GM21360 (cell line): ENCODE data around the gene CAMTA1.

Experiments
- ATAC-seq: cut with Tn5 transposase; IDR thresholded peaks from one replicate; pipeline ENCODE4 v1.9.1; 2021; ENCODE audit warnings: mild to moderate bottlenecking, moderate library complexity; ENCODE audit not compliant: unreplicated experiment

Gene CAMTA1

GRCh38 chr1:6951536-6951935 is 166.3 kb downstream of the CAMTA1 start:
- ATAC-seq, result no peak

DNA sequence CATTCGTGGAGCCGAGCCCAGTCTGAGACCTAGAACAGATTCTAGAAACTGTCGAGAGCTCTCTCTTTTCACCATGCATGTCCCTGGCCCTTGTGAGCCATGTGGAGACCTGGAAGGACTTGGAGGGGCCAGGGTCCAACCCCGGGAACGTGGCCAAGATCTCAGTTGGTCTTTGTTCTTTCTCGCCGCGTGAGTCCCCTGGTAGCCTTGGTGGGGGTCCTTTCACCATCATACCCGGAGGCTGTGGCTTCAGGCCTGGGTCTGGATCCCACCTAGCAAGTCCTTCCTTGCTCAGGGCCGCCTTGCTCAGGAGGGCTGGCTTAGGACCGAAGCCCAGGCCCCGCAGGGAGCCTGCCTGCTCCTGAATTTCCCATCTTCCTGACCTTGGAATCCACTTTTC is 168.0 kb downstream of the CAMTA1 start:
- no peak for ATAC-seq

DNA sequence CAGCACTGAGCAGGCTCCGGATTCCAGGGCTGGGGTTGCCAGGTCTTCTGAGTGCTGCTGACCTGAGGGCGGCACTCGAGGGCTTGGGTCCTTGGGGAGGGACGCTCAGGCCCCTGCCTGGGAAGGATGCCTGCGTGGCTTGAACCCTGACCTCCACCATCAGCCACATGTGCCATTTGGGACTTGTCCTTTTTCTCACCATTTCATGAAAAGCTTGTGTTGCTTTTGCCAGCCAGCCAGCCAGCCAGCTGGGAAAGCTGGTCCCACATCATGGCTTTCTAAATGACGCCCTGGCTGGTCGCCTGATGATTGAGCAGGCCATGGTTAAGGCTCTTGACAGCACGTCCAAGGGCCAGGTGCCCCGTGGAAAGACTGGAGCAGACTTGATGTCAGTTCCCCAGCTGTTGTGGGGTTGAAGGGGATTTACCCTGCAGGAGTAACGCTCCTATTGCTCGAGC is 168.7 kb downstream of the CAMTA1 start:
- ATAC-seq, result no peak

DNA sequence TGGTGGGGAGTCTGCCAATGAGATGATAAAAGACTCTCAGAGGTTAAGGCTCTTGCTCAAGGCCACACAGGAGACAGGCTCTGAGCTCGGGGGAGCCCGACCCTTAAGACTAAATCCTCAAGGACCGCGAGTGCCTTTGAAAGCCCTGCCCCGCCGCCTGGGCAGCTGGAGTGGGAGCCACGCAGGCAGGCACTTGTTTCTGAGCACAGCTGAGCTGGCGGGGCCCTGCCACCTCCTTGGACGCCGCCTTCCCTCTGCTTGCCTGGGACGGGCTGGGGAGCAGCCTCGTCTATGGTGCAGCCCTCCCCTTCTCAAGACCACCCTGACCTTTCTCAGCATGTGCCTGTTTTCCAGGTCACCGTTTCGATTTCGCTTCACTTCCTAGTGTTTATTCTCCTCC is 169.3 kb downstream of the CAMTA1 start:
- ATAC-seq, result no peak

GRCh38 chr1:6955357-6956094 is 170.3 kb downstream of the CAMTA1 start:
- ATAC-seq, result no peak

DNA sequence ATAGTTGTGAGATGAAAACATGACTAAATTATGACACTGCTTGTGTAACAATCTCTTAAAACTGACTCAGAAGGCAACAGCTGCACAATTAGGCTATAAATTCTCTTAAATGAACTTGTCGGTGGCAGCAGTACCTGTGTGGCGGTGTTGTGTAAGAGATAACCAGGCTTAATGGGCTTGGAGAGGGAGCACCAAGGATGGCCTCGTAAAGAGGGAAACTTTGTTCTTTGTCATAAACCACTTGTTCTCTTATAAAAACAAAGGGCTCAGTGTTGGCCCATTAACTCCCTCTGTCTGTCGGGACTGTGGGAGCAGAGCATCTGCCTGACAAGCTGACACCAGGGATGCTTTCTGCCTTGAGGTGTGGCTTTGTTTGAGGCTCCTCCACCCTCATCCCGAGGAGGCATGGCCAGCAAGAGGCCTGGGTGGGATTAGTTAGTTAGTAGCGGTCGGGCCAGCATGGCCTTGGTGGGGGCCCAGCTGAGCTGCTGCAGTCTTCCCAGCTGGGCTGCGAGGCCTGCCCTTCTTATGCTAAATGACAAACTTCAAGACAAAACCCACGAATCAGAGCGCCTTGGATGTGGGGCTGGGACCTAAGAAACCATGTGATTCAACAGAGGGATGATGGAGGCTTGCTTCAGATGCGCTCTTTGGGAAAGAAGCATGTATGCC is 171.4 kb downstream of the CAMTA1 start:
- ATAC-seq, result no peak

GRCh38 chr1:6957341-6957740 is 172.1 kb downstream of the CAMTA1 start:
- no peak for ATAC-seq

DNA sequence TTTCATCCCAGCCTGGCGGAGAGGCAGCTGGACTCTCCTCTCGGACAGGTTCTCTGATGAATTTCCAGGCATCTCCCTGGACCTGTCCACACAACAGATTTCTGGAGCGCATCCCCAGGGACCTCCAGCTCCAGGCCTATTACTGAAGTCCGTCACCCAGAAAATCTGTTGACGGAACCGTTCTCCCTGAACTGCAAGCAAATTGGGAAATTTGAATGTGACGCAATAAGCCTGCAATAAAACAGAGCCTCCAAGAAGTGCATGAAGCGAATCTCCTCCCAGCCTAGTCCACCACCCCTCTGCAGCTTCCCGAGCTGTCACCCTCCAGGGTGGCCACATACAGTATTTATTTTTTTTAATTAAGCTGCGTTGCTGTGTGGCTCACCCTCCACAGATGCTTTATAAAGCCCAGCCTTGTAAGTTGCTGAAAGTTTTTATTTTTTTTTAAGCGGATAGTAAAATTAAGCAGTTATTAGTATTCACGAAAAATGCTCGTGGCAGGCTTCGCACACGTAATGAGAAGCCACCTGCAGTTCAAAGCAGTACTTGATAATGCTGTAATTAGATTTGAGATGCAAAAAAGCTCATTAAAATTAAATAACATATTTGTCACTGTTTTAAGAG is 173.3 kb downstream of the CAMTA1 start:
- no peak for ATAC-seq

GRCh38 chr1:6959491-6959890 is 174.2 kb downstream of the CAMTA1 start:
- ATAC-seq, result no peak

- ATAC-seq, result no peak
Measured at GRCh38 chr1:6960291-6960811, 175.1 kb downstream of the CAMTA1 start.

DNA sequence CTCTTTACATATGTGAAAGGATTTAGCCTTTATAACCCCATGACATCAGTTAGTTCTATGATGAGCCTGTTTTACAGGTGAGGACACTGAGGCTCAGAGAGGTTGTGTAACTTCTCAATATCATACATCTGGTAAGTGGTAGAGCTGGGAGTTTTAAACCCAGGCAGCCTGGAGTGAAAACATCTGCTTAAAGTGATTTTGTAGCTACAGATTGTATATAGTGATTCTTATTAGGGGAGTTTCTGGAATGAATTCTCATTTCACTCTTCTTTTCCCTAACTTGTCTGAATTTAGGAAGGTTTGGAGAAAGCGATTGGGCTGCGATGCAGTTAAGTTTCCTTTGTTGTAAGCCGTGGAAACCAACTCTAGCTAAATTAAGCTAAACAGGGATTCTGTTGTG is 175.6 kb downstream of the CAMTA1 start:
- no peak for ATAC-seq

GRCh38 chr1:6961289-6961688 is 176.0 kb downstream of the CAMTA1 start:
- ATAC-seq, result no peak

- no peak for ATAC-seq
Measured at GRCh38 chr1:6961905-6962477, 176.7 kb downstream of the CAMTA1 start.

DNA sequence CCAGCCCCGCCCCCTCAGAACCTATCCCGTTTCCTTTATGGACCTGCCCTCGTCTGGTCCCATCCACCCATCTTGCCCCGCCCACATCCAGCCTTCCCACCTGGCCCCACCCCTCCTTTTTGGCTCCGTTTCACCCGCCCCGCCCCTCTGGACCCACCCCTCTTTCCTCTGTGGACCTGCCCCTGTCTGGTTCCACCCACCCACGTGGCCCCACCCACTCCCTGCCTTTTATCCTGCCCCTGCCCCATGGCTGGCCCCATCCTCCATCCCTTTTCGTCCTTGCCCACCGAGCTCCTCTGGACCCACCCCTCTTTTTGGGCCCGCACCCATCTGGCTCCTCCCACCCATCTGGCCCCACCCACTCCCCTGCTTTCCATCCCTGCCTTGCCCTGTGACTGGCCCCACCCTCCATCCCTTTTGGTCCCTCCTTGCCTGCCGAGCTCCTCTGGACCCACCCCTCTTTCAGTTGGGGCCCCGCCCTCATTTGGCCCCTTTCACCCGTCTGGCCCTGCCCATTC is 177.3 kb downstream of the CAMTA1 start:
- no peak for ATAC-seq

DNA sequence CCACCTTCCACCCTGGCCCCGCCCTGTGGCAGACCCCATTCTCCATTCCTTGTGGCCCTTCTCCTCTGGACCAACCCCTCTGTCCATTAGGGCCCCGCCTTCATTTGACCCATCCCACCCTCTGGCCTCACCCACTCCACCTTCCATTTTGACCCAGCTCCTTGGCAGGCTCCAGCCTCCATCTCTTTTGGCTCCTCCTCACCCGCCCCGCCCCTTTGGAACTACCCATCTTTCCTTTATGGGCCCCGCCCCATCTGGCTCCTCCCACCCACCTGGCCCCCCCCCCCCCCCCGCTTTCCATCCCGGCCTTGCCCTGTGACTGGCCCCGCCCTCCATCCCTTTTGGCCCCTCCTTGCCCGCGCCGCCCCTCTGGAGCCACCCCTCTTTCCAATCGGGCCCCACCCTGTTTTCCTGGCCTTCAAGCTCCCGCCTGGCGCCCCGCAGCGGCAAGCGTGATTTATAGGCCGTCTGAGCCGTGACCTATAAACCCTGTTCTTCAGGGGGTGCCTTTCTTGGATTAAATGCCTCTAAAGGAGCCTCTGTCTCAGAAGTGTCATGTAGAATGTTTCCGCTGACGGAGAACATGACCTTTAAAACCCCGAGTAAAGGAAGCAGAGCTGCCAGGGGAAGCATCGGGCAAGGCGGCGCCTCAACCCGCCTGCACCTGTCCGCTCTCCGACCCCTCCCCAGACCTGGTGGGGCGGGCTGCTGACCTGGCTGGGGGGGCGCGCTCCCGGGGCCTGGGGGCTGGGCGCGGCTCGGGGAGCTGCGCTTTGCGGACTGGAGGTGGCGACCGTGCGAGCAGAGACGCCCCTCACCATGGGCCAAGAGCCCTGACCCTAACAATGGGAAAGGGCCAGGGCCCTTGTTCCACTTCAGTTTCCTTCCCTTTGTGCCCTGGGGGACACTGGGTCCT is 178.0 kb downstream of the CAMTA1 start:
- ATAC-seq, result no peak

GRCh38 chr1:6963912-6964307 is 178.7 kb downstream of the CAMTA1 start:
- ATAC-seq, result no peak

DNA sequence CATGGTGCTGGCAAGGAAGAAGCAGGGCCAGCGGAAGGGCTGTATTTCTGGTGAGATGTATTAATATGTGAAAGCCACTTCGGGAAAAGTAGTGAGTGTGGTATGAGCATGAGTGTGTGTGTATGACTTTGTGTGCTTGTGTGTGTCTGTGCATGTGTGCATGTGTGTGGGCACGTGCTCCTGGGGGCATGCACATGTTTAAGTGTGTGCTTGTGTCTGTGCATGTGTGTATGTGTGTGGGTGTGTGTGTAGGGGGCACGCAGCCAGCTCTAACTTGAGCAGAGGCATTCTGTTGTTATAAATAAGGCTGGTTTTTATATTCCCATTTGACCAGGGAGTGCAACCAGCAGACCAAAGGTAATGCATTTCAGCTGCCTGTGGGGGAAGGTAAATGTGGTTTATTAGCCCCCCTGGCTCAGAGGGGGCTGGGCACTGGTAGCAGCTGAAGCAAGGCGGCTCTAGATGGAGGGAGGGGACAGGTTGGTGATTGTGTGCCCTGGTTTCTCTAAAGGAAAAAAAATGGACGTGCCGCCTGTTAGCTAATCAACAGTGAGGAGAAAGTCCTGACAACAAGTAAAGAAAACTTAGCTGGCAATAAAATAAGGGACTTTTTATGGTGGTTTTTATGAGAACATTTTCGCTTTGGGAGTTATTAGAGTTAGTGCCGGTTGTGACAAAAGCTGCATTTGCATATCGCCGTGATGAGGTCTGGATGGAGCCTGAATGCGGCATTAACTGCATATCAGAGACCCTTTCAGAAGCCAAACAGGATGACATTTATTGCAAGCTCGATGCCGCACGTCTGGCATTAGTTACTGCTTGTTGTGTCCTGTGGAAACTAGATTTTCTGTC is 180.1 kb downstream of the CAMTA1 start:
- ATAC-seq, result no peak

DNA sequence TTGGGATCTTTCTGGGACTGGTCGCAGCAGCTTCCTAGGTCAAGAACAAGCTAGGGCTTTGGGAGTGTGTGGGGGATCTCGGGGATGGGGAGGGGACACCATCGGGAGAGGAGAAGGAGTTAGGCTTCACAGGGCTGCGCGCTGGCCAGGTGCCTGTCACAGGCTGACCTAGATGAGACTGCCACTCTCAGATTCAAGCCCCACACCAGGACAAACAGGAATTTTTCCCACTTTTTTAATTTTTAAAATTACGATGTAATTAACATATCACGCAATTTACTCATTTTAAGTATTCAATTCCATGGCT is 180.6 kb downstream of the CAMTA1 start:
- ATAC-seq, result no peak

DNA sequence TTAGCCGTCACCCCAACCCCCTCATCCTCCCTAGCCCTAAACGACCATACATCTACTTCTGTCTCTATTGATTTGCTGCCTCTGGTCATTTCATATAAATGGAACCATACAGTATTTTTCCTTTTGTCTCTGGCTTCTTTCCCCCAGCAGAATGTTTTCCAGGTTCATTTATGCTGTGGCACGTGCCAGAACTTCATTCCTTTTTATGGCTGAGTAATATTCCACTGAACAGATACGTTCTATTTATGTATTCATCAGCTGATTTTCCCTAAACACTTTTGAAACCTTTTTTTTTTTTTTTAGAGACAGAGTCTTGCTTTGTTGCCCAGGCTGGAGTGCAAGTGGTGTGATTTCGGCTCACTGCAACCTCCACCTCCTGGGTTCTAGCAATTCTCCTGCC is 181.1 kb downstream of the CAMTA1 start:
- ATAC-seq, result no peak
